ENCODE measurements around the gene UBAP2.
"Not testable (repeated sequence)": the region's sequence is repeated elsewhere in the genome, so short reads cannot be mapped to it uniquely, and the experiment has no call there.

UBAP2 gene

GRCh38 chr9:34047864-34048726, 592 bp downstream of the UBAP2 start:
- DNase-seq = peak; percentile 43 to 57

DNA sequence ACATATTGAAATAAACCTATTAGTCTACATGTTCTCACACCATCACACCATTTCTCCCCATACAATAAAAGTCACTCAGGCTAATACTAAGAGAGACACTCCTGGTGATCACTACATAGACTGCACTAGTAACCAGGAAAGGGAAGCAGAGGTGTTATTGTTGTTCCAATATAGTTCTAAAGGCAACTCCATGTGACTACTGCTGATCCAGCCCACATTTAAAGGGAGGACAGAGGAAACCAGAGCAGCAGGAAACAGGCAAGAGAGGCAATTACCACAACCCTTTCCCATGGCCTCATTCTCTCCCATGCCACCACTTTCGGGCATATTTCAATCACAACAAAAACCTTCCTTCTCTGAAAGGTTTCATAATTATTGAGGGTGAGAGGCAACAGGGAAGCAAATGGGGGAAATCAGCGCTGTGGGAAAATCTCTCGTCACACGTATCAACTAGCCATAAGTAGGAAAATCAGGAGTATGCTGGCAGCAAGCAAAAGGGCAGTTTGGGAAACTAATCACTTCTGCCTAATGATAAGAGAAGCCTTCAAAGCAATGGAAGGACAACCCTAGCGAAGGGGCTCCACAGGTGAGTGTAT, 1.8 kb downstream of the UBAP2 start:
- peak in 1 of 2 donors; percentile 10 for DNase-seq

- no peak for DNase-seq
Observed at GRCh38 chr9:34045903-34046302, 2.8 kb downstream of the UBAP2 start.

DNA sequence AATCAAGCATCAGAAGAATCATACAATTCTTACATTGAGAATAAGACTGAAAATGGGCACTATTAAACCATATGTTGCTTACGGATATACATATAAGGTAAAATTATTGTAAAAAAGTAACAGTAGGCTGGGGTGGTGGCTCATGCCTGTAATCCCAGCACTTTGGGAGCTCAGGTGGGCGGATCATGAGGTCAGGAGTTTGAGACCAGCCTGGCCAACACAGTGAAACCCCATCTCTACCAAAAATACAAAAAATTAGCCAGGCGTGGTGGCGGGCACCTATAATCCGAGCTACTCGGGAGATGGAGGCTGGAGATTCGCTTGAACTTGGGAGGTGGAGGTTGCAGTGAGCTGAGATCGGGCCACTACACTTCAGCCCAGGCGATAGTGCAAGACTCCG, 6.6 kb downstream of the UBAP2 start:
- not testable (repeated sequence) for DNase-seq

DNA sequence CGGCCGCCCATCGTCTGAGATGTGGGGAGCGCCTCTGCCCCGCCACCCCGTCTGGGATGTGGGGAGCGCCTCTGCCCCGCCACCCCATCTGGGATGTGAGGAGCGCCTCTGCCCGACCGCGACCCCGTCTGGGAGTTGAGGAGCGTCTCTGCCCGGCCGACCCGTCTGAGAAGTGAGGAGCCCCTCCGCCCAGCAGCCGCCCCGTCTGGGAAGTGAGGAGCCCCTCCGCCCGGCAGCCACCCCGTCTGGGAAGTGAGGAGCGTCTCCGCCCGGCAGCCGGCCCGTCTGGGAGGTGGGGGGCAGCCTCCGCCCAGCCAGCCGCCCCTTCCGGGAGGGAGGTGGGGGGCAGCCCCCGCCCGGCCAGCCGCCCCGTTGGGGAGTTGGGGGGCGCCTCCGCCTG, 9.8 kb downstream of the UBAP2 start:
- not testable (repeated sequence) for DNase-seq

- no peak for DNase-seq
Observed at GRCh38 chr9:34037626-34038025, 11.1 kb downstream of the UBAP2 start.

- no peak for DNase-seq
Observed at GRCh38 chr9:34036625-34037024, 12.1 kb downstream of the UBAP2 start.

- no peak for DNase-seq
Observed at GRCh38 chr9:34035656-34036055, 13.0 kb downstream of the UBAP2 start.

DNA sequence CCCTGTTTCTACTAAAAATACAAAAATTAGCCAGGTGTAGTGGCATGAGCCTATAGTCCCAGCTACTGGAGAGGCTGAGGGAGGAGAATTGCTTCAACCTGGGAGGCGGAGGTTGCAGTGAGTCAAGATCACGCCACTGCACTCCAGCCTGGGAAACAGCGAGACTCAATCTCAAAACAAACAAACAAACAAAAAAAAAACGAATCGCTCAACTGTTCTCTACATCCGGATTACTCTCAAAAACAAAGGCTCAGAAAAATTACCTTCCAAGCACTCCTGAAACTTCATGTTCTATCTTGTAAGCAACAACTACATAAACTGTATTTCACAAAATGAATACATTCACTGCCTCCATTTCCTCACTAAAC, 14.0 kb downstream of the UBAP2 start:
- no peak for DNase-seq

GRCh38 chr9:34032631-34033030, 16.1 kb downstream of the UBAP2 start:
- no peak for DNase-seq

DNA sequence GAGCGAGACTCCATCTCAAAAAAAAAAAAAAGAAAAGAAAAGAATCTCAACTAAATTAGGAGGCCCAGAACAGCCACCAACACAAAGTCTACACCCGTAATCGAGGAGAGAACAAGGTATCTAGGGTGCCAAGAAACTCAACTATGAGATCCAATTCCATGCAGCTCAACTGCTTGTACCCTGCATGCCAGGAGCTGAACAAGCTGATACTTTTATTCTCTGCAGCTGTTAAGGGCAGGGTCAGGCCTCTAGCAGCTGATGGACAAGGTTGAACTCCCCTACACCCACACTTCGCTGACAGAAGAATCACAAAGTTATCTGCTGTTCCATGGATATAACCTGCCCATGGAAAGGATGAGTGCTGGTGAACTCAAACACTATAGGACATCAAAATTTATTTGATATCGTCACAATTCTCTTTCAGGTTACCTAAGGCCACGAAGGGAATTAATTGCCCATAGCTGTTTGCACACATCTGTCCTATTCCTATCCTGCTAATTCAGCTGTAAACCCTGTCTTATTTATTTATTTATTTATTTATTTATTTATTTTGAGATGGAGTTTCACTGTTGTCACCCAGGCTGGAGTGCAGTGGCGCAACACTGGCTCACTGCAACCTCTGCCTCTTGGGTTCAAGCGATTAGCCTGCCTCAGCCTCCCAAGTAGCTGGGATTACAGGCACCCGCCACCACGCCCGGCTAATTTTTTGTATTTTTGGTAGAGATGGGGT, 20.7 kb downstream of the UBAP2 start:
- no peak for DNase-seq

DNA sequence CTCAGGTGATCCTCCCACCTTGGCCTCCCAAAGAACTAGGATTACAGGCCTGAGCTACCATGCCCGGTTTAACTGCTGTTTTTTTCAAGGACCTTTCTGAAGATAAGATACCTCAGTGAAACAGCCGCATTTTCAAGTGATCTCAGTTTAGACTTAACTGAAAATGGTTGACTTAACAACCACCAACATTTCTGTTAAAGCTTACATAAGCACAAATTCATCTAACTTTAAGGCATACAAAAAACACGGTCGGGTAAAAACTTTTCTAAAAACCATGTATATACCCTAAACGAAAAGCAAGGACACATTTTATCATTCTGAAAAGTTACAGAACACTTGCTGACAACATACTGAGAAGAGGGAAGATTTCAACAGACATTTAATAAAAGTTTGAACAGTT, 22.9 kb downstream of the UBAP2 start:
- DNase-seq = no peak

DNA sequence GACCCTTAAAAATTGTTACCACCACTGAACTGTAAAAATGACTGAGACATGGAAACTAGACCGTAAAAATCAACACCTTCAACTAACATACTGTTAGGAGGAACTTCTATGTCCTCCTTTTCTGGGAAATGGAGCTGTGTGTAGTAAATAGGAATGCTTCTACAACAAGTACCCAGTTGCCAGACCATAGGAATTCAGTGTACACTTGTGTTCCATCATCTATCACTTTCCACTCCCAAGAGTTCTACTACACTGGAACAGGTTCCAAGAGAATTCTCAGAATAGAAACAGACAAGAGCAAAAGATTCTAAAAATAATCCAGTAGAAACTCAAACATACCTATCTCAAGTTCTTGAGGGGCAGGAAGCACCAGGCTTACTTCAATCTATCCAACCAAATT, 23.6 kb downstream of the UBAP2 start:
- no peak for DNase-seq

DNA sequence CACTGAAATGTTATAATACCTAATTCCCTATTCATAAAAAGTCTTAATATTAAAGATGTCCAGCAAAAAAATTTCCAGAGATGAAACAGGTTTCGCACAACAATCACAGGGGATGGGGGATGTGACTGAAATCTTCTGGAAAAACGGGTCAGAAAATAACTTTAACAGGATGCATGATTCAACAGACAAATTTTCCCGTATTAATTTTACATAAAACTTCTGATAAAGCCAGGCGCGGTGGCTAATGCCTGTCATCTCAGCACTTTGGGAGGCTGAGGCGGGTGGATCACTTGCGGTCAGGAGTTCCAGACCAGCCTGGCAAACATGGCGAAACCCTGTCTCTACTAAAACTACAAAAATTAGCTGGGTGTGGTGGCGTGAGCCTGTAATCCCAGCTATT, 24.2 kb downstream of the UBAP2 start:
- DNase-seq = not testable (repeated sequence)

GRCh38 chr9:34016149-34016548, 32.5 kb downstream of the UBAP2 start:
- no peak for DNase-seq

GRCh38 chr9:34010979-34011378, 37.7 kb downstream of the UBAP2 start:
- DNase-seq = peak in 1 of 2 donors; percentile 35

- DNase-seq = no peak
Observed at GRCh38 chr9:34001951-34002350, 46.7 kb downstream of the UBAP2 start.

- DNase-seq = no peak
Observed at GRCh38 chr9:34001298-34001697, 47.4 kb downstream of the UBAP2 start.

- no peak for DNase-seq
Observed at GRCh38 chr9:33995449-33995848, 53.2 kb downstream of the UBAP2 start.

GRCh38 chr9:33993104-33993503, 55.6 kb downstream of the UBAP2 start:
- DNase-seq = no peak

- DNase-seq = no peak
Observed at GRCh38 chr9:33992632-33993031, 56.1 kb downstream of the UBAP2 start.

DNA sequence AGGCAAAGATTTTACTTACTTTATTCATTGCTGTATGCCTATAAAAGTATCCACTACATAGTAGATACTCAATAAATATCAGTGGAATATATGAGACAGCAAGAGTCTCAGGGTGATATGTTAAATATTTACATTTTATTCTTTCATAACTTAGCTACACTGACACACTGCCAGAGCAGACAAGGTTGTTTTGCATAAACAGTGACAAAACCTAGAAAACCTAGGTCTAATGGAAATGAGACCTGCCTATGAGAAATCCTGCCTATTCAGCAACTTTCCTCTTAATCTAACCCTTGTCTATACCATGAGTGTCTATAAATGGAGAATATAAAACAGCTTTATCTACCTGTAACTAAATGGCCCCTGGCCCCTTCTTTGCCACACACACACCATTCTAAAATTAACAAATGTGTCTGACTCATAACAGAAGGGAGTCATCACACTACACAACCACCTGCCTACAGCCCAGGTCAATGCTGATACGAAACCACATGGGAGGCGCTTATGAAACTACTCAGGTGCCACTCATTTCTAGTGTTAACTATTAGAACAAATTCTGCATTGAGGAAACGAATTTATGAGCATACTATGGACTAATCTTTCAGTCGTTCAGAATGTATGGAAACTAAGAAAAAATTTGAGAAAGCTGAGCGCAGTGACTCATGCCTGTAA, 60.3 kb downstream of the UBAP2 start:
- DNase-seq = peak in 1 of 2 donors; percentile 14

DNA sequence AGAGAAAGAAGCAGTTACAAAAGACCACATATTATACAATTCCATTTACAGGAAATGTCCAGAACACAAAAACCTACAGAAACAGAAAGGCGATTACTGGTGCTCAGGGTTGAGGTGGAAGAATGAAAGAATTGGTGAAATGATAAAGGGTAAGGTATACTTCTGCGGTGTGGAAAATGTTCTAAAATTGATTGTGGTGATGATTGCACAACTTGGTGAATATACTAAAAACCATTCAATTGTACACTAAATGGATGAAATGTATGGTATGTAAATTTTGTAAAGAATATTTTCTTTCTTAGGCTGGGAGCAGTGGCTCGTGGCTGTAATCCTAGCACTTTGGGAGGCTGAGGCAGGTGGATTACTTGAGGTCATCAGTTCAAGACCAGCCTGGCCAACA, 72.3 kb downstream of the UBAP2 start:
- no peak for DNase-seq

Measured in CD4-positive, alpha-beta T cell treated with Interleukin-1 beta for 1 hour (primary cell).